H9 (cell line): ENCODE measurements around the gene SMIM1. TPM values are rescaled to one million over a fixed set of nuclear protein-coding genes. Genes with fewer than 3 reads are reported as not detected.

Experiments
- DNase-seq: peaks from one replicate; pipeline ENCODE4 v3.0.0-alpha.2; 2017
- H2AFZ ChIP-seq: one replicate; pipeline ENCODE4 v1.6.1; 2013; ENCODE audit warnings: mild to moderate bottlenecking, low read length, control low read depth, moderate library complexity
- H2AK5ac ChIP-seq: 2 replicates; pipeline ENCODE4 v1.6.1; 2013; ENCODE audit warnings: low read length, control low read depth, mixed read lengths; ENCODE audit not compliant: insufficient read length
- H2BK120ac ChIP-seq: one replicate; pipeline ENCODE4 v1.6.1; 2013; ENCODE audit warnings: low read depth, mild to moderate bottlenecking, low read length, control low read depth, inconsistent platforms; ENCODE audit not compliant: poor library complexity, severe bottlenecking
- H2BK12ac ChIP-seq: 2 replicates; pipeline ENCODE4 v1.6.1; 2013; ENCODE audit warnings: low read length, control low read depth, mixed read lengths, low read depth; ENCODE audit not compliant: insufficient read length
- H2BK15ac ChIP-seq: 2 replicates; pipeline ENCODE4 v1.6.1; 2013; ENCODE audit warnings: low read depth, low read length, control low read depth
- H2BK20ac ChIP-seq: one replicate; pipeline ENCODE4 v1.6.1; 2013; ENCODE audit warnings: low read depth, mild to moderate bottlenecking, low read length, control low read depth, inconsistent platforms; ENCODE audit not compliant: poor library complexity, severe bottlenecking
- H2BK5ac ChIP-seq: 2 replicates; pipeline ENCODE4 v1.6.1; 2013; ENCODE audit warnings: low read length, control low read depth, mixed read lengths; ENCODE audit not compliant: insufficient read length
- H3K14ac ChIP-seq: 2 replicates; pipeline ENCODE4 v1.6.1; 2013; ENCODE audit warnings: low read length, control low read depth; ENCODE audit not compliant: insufficient read depth
- H3K18ac ChIP-seq: 2 replicates; pipeline ENCODE4 v1.6.1; 2013; ENCODE audit warnings: low read depth, mild to moderate bottlenecking, mixed read lengths, low read length, control low read depth; ENCODE audit not compliant: insufficient read length
- H3K23ac ChIP-seq: 2 replicates; pipeline ENCODE4 v1.6.1; 2013; ENCODE audit warnings: low read length, control low read depth, mixed read lengths, low read depth; ENCODE audit not compliant: insufficient read length
- H3K23me2 ChIP-seq: 2 replicates; pipeline ENCODE4 v1.6.1; 2013; ENCODE audit warnings: low read depth, mild to moderate bottlenecking, mixed read lengths, low read length, control low read depth; ENCODE audit not compliant: insufficient read length, poor library complexity, severe bottlenecking
- H3K27ac ChIP-seq: 2 replicates; pipeline ENCODE4 v1.5.1; 2013; ENCODE audit warnings: low read length, control low read depth, mixed read lengths, low read depth; ENCODE audit not compliant: insufficient read length
- H3K27me3 ChIP-seq: 2 replicates; pipeline ENCODE4 v1.6.1; 2013; ENCODE audit warnings: low read length, control low read depth, inconsistent platforms; ENCODE audit not compliant: insufficient read depth
- H3K4ac ChIP-seq: 2 replicates; pipeline ENCODE4 v1.6.1; 2013; ENCODE audit warnings: low read depth, mild to moderate bottlenecking, control low read depth, inconsistent platforms, low read length, moderate library complexity
- H3K4me1 ChIP-seq: 2 replicates; pipeline ENCODE4 v1.6.1; 2013; ENCODE audit warnings: low read length, control low read depth, inconsistent platforms; ENCODE audit not compliant: insufficient read depth
- H3K4me2 ChIP-seq: 2 replicates; pipeline ENCODE4 v1.6.1; 2013; ENCODE audit warnings: low read length, control low read depth, mixed read lengths; ENCODE audit not compliant: insufficient read length, insufficient read depth
- H3K56ac ChIP-seq: 2 replicates; pipeline ENCODE4 v1.6.1; 2013; ENCODE audit warnings: low read depth, mild to moderate bottlenecking, mixed read lengths, low read length, control low read depth; ENCODE audit not compliant: insufficient read length
- H3K79me1 ChIP-seq: 2 replicates; pipeline ENCODE4 v1.6.1; 2013; ENCODE audit warnings: low read depth, mild to moderate bottlenecking, moderate library complexity, low read length, control low read depth, inconsistent platforms; ENCODE audit not compliant: insufficient read depth, poor library complexity, severe bottlenecking
- H3K79me2 ChIP-seq: 2 replicates; pipeline ENCODE4 v1.6.1; 2013; ENCODE audit warnings: low read length, control low read depth, inconsistent platforms; ENCODE audit not compliant: insufficient read depth
- H3K9ac ChIP-seq: 2 replicates; pipeline ENCODE4 v1.6.1; 2013; ENCODE audit warnings: low read length, control low read depth, mixed read lengths; ENCODE audit not compliant: insufficient read length; ENCODE audit errors: extremely low read depth
- H3K9me3 ChIP-seq: one replicate; pipeline ENCODE4 v1.6.1; 2013; ENCODE audit warnings: low read depth, low read length, inconsistent platforms; ENCODE audit not compliant: control insufficient read depth
- H3T11ph ChIP-seq: one replicate; pipeline ENCODE4 v1.6.1; 2013; ENCODE audit warnings: mild to moderate bottlenecking, low read length, control low read depth, inconsistent platforms
- H4K20me1 ChIP-seq: one replicate; pipeline ENCODE4 v1.6.1; 2013; ENCODE audit not compliant: control insufficient read depth, insufficient read length, insufficient read depth
- H4K5ac ChIP-seq: 2 replicates; pipeline ENCODE4 v1.6.1; 2013; ENCODE audit warnings: low read depth, mild to moderate bottlenecking, mixed read lengths, low read length, control low read depth; ENCODE audit not compliant: insufficient read length
- H4K8ac ChIP-seq: replicated peaks from 2 replicates; pipeline ENCODE4 v1.6.1; 2013; ENCODE audit warnings: low read length, control low read depth, mixed read lengths, low read depth; ENCODE audit not compliant: insufficient read length
- H4K91ac ChIP-seq: 2 replicates; pipeline ENCODE4 v1.6.1; 2013; ENCODE audit warnings: low read depth, mild to moderate bottlenecking, moderate library complexity, mixed read lengths, low read length, control low read depth; ENCODE audit not compliant: insufficient read length
- H3K27ac Mint-ChIP-seq, 3 experiments: 2 replicates in 2 of 3; 3 replicates in 1 of 3; pipeline ENCODE4 v1.8.0; 2020 to 2021; ENCODE audit warnings: mixed read lengths in 3 of 3, mild to moderate bottlenecking in 1 of 3, moderate library complexity in 1 of 3
- H3K27me3 Mint-ChIP-seq: 2 replicates; pipeline ENCODE4 v1.8.0; 2021; ENCODE audit warnings: low read depth, mild to moderate bottlenecking, moderate library complexity, mixed read lengths
- H3K36me3 Mint-ChIP-seq, 3 experiments: 2 replicates in 2 of 3; 3 replicates in 1 of 3; pipeline ENCODE4 v1.8.0; 2020 to 2021; ENCODE audit warnings: low read depth in 3 of 3, mixed read lengths in 3 of 3; ENCODE audit not compliant: insufficient read depth in 1 of 3
- H3K4me1 Mint-ChIP-seq, 2 experiments: 2 replicates each; pipeline ENCODE4 v1.8.0; 2020; ENCODE audit warnings: mixed read lengths in 2 of 2
- H3K4me3 Mint-ChIP-seq, 2 experiments: 2 replicates in 1 of 2; 3 replicates in 1 of 2; pipeline ENCODE4 v1.8.0; 2020 to 2021; ENCODE audit warnings: mild to moderate bottlenecking in 2 of 2, mixed read lengths in 2 of 2, moderate library complexity in 1 of 2
- H3K9me3 Mint-ChIP-seq, 2 experiments: 2 replicates in 1 of 2; 3 replicates in 1 of 2; pipeline ENCODE4 v1.8.0; 2020; ENCODE audit warnings: mild to moderate bottlenecking in 2 of 2, mixed read lengths in 2 of 2, moderate library complexity in 1 of 2
- CTCF ChIP-seq: fragments of 200-600 bp; sonication (generic); conservative IDR thresholded peaks from 3 replicates; pipeline ENCODE4 v1.8.0; 2021; ENCODE audit warnings: antibody characterized with exemption, mild to moderate bottlenecking
- WGBS: extraction: QIAGEN DNeasy Blood & Tissue Kit; methylation state at CpG from one replicate; pipeline ENCODE4 v1.1.7; 2013; ENCODE audit warnings: missing lambda C conversion rate, low lambda C conversion rate, mixed read lengths; ENCODE audit not compliant: insufficient read length; ENCODE audit errors: extremely low coverage; 5-methylcytosine and 5-hydroxymethylcytosine counted together
- total RNA-seq: library from RNA; stranded (reverse); gene quantifications from 2 replicates; pipeline ENCODE4 v1.2.1, GENCODE V29; 2021

Gene SMIM1
- total RNA-seq, 1 experiment from 2014 or later: 5.3 TPM

GRCh38 chr1:3789421-3790300 lies 17.1 kb downstream of the SMIM1 start:
- no peak overlapping the region; the same call in 1 of the 2 replicates for H3K14ac ChIP-seq
- H3K27me3 ChIP-seq: no peaks in the 10 kb centered on the region
- no peaks in the 10 kb centered on the region for H3K23me2 ChIP-seq
- H3K79me2 ChIP-seq: peaks cover 18% of the 10 kb centered on the region; the same call in 1 of the 2 replicates
- H4K91ac ChIP-seq: no peak overlapping the region
- no peak overlapping the region for H4K8ac ChIP-seq
- no peak overlapping the region for H3K23ac ChIP-seq
- WGBS: no CpG with 5 or more reads among the region's 34 CpGs
- no peak overlapping the region for H2BK15ac ChIP-seq
- H3K27ac ChIP-seq: no peak overlapping the region
- no peak for DNase-seq
- H2AK5ac ChIP-seq: no peak overlapping the region
- Mint-ChIP-seq H3K36me3 (peaks cover 39 to 50% (median 41%) of the 10 kb centered on the region in 3 experiments), H3K4me3 (no peak overlapping the region; a peak in 1 of 5 replicates), H3K27ac (peak overlapping the region; percentile 61 to 95 (median 73); a peak in 5 of 7 replicates), H3K9me3 (no peaks in the 10 kb centered on the region), H3K27me3 (no peaks in the 10 kb centered on the region; the same call in 1 of the 2 replicates), H3K4me1 (peaks cover 28 to 45% of the 10 kb centered on the region in 2 experiments)
- H3K79me1 ChIP-seq: no peaks in the 10 kb centered on the region
- no peaks in the 10 kb centered on the region for H3K9me3 ChIP-seq
- no peak overlapping the region for H4K5ac ChIP-seq
- TF ChIP-seq CTCF: no peak
- H2BK5ac ChIP-seq: no peak overlapping the region
- no peak overlapping the region for H3K56ac ChIP-seq
- H3K4me1 ChIP-seq: peaks cover 9% of the 10 kb centered on the region; the same call in 1 of the 2 replicates
- no peak overlapping the region for H3K9ac ChIP-seq
- H2BK120ac ChIP-seq: no peak overlapping the region
- no peak overlapping the region for H2AFZ ChIP-seq
- no peak overlapping the region for H2BK12ac ChIP-seq
- no peaks in the 10 kb centered on the region for H4K20me1 ChIP-seq
- H3K4me2 ChIP-seq: no peak overlapping the region
- no peak overlapping the region for H3T11ph ChIP-seq
- H3K18ac ChIP-seq: no peak overlapping the region
- no peak overlapping the region for H3K4ac ChIP-seq
- no peak overlapping the region for H2BK20ac ChIP-seq
